ENCODE results near the gene PHOX2A.
"Not testable (repeated sequence)": the region's sequence is repeated elsewhere in the genome, so short reads cannot be mapped to it uniquely, and the experiment has no call there.

PHOX2A gene

DNA sequence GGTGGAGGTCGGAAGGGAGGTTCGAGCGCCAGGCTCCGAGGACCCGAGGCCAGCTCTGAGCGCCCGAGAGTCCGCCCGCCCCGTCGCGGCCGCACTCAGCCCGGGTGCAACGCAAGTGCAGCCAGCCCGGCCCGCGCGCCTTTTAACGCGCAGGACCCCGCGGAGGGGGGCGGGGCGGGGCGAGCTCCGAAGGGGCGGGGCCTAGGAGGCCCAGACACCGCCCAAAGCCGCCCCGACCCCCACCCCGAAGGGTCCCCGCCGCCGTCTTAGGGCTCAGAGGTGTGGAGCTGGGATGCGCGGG is at the start of gene PHOX2A:
Gene PHOX2A, minus strand, starts transcription at position 117 of the 301 bp plus-strand sequence. CDS start 172 bp downstream, outside the sequence.
- no peak for DNase-seq (ENCODE audit: low spot score)

DNA sequence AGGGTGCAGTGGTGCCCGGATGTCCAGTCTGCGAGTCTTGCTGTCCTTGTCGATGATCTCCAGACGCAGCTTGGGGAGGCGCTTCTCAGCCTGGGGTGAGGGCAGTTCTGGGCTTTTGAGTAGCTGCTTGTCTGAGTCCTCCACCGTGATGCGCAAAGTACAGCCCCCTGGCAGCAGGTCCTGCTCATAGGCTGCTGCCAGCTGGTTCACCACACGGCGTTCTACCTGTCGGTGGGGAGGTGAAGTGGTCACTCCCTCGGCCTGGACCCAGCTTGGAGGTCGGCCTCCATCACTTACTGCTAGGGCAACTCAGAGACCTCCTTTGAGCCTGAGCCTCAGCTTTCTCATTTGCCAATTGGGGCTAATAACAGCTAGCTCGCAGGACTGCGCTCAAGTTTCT is 49.4 kb upstream of the PHOX2A start:
- DNase-seq (ENCODE audit: low spot score) = no peak

DNA sequence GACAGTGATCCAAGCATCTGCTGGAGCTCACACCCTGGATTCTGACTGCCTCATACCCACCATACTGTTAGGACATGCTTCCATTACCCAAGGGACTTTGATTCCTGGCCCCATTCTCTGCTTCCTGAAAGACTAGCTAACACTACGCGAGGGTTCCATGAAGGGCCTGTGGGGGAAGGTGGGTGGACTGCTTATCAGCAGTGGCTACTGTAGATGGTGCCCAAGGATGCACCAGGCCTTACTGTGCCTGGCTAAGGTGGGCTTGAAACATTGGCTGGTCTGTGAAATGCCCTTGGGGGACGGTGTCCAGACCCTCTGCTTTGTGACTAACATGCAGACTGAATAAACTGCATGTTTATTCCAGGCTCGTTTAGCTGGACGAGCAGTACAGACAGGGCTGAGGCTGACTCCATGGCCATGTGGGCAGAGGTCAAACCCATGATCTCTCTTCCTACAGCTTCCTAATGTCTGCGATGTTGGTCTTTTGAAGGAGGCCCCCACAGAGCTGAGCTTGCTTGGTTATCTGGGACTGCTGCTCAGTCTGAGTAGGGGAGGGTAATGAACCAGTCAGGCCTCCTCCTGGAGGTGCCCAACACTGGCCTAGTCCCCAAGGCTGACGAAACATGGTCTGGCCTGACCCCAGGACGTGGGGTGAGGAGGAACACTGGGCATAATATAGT is 48.3 kb upstream of the PHOX2A start:
- DNase-seq (ENCODE audit: low spot score) = no peak

DNA sequence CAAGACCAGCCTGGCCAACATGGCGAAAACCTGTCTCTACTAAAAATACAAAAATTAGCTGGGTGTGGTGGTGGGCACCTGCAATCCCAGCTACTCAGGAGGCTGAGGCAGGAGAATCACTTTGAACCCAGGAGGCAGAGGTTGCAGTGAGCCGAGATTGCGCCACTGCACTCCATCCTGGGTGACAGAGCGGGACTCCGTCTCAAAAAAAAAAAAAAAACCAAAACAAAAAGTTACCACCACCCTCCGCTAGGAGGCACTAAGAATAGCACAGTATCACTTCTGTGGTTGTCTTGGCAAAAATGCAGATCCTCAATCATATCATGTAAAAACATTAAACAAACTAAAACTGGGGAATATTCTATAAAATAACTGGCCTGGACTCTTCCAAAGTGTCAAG is 46.8 kb upstream of the PHOX2A start:
- not testable (repeated sequence) for DNase-seq (ENCODE audit: low spot score)

DNA sequence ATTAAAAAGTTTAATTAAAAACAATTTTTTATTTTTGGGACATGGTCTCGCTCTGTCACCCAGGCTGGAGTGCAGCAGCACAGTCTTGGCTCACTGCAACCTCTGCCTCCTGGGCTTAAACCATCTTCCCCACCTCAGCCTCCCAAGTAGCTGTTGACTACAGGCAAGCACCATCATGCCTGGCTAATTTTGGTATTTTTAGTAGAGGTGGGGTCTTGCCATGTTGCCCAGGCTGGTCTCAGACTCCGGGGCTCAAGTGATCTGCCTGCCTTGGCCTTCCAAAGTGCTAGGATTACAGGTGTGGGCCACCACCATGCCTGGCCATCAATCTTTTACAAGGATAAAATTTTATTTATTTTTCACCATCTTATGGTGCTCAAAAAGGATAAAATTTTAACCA is 43.3 kb upstream of the PHOX2A start:
- no peak for DNase-seq (ENCODE audit: low spot score)

DNA sequence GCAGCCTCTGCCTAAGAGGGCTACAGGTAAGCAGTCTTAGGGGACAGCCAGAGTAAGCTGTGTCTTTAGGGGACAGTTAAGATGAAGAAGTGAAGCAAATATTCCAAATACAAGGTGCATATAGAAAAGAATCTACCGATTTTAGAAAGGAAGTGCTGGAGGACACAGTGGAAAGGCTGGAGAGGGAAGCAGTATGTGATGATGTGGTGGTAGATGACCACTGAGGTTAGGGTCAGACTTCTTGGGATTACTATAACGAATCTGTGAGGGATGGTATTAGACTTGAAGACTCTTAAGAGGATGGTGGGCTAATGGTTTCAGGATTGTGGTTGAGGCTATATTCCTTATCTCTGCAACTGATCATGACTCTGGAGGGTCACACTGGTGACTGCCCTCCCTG is 40.0 kb upstream of the PHOX2A start:
- no peak for DNase-seq (ENCODE audit: low spot score)

DNA sequence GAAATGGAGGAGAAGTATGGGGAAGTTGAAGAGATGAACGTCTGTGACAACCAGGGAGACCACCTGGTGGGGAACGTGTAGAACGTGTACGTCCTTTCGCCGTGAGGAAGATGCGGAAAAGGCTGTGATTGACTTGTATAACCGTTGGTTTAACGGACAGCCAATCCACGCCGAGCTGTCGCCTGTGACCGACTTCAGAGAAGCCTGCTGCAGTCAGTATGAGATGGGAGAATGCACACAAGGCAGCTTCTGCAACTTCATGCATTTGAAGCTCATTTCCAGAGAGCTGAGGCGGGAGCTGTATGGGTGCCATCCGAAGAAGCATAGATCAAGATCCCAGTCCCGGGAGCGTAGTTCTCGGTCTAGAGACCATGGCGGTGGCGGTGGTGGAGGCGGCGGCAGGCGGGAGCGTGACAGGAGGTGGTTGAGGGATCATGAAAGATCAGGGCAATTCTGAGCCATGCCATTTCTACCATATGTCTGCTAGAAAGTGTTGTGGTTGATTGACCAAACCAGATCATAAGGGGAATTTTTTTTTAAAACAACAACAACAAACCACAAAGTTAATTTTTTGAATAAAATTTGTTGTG is 36.8 kb upstream of the PHOX2A start:
- no peak for DNase-seq (ENCODE audit: low spot score)

DNA sequence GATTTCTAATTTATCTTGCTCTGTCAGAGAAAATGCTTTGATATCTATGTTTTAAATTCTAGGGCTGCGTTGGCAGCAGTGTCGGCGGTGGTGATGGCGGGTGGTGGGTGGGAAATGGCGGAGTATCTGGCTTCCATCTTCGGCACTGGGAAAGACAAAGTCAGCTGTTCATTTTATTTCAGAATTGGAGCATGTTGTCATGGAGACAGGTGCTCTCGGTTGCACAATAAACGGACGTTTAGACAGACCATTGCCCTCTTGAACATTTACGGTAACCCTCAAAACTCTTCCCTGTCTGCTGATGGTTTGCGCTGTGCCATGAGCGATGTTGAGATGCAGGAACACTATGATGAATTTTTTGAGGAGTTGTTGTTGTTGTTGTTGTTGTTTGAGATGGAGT is 36.1 kb upstream of the PHOX2A start:
- no peak for DNase-seq (ENCODE audit: low spot score)

DNA sequence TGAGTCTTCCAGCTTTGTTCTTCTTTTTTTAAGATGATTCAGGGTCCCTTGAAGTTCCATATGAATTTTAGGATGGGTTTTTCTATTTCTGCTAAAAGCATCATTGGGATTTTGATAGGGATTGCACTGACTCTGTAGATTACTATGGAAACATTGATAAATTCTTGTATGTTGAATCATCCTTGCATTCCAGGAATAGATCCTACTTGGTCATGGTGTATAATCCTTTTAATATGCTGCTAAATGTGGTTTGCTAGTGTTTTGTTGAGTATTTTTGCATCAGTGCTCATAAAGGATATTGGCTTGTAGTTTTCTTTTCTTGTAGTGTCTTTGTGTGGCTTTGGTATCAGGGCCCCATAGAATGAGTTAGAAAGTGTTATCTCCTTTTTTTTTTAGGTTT is 34.9 kb upstream of the PHOX2A start:
- peak; percentile 78 for DNase-seq (ENCODE audit: low spot score)

DNA sequence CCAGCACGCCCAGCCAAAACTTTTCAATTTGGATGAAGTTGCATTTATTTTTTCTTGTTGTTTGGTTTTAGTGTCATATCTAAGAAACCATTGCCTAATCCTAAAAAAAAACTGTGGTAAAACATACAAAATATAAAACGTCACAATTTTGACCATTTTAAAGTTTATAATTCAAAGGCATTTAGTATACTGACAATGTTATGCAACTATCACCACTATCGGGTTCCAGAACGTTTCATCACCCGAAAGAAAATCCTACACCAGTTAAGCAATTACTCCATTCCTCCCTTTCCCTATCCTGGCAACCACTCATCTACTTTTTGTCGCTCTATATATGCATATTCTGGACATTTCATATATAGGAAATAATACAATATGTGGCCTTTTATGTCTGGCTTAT is 30.5 kb upstream of the PHOX2A start:
- DNase-seq (ENCODE audit: low spot score) = no peak

DNA sequence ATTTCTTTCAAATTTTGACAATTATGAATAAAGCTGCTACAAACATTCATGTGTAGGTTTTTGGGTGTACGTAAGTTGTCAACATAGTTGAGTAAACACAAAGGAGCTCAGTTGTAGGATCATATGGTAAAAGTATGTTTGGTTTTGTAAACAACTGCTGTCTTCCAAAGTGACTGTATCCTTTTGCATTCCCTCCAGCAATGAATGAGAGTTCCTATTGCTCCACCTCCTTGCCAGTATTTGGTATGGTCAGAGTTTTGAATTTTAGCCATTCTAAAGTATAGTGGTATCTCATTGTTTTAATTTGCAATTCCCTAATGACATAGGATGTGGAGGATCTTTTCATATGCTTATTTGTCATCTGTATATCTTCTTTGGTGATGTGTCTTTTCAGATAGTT is 28.0 kb upstream of the PHOX2A start:
- no peak for DNase-seq (ENCODE audit: low spot score)

DNA sequence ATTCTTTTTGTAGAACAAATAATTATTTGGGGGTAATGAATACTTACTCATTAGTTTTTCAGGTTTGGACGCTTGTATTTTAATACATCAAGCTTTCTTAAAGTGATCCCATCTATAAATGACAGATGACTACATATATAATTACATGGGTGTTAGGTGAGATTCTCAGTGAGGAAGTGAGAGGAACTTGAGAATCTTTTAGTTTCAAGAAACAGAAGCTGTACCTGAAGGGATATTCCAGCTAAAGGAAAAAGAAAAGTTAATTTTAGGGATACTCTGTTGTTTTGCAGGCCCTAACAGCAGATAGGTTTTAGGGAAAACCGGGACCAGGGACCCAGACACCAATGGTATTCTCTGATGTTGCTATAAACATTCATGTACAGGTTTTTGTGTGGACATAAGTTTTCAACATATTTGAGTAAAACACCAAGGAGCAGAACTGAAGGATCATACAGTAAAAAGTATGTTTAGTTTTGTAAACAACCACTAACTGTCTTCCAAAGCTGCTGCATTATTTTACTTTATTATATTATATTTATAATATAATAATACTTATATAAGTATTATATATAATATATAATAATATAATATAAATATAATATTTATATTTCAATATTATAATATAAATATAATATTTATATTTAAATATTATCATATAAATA is 24.1 kb upstream of the PHOX2A start:
- DNase-seq (ENCODE audit: low spot score) = no peak

DNA sequence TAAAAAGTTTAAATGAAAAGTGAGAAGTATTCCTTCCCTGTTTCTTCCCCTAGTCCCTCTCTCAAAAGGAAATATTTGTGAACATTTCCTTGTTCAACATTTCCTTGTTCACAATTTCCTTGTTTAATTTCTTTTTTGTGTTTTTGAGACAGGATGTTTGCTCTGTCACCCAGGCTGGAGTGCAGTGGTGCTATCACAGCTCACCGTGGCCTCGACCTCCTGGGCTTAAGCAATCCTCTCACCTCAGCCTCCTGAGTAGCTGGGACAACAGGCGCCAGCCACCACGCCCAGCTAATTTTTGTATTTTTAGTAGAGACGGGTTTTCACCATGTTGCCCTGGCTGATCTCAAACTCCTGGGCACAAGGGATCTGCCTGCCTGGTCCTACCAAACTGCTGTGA is 23.0 kb upstream of the PHOX2A start:
- DNase-seq (ENCODE audit: low spot score) = peak; percentile 42

DNA sequence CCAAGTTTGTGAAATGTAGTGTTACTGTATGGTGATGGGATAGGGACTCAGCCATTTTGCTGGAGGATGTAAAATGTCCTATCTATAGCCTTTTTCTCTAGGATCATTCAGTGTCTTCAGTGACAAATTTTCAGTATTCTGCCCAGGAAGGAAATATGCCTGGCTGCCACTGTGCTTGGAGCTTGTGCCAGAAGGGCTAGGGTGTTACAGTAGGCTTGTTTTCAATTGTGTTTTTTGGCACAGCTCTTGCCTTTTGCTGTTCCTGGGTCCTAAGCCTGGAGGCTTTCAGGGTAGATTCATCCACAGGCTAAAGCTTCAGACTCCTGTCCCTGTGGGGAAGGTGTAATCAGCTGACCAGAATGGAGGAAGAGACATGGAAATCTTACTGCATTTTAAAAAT is 22.0 kb upstream of the PHOX2A start:
- peak; percentile 17 for DNase-seq (ENCODE audit: low spot score)

DNA sequence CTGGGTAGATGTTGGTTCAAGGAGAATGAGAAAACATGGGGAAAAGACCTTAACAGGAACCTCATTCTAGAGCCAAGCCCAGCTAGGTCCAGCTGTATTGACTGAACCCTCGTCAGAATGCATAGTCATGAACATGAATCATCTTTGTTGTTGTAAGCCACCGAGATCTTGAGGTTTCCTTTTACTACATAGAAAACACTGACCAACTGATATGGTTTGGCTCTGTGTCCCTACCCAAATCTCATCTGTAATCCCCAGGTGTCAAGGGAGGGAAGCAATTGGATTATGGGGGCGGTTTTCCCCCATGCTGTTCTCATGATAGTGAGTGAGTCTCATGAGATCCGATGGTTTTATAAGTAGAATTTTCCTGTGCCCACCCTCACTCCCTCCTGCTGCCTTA is 19.4 kb upstream of the PHOX2A start:
- peak; percentile 32 for DNase-seq (ENCODE audit: low spot score)

DNA sequence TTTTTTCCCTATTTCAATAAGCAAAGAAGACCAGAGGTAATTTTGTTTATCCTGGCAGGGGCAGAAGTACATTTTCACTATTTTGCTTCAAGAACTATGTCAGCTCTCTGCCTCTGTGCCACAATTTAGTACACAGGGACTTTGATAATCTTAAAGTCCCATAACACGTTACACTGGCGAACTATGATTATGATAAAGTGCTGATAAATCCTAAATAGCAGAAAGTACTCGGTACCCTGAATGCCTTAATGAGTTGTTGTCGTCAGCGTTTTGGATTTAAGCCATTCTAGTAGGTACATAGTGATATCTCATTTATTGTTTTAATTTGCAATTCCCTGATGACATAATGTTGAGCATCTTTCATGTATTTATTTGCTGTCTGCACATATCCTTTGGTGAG is 16.6 kb upstream of the PHOX2A start:
- no peak for DNase-seq (ENCODE audit: low spot score)

DNA sequence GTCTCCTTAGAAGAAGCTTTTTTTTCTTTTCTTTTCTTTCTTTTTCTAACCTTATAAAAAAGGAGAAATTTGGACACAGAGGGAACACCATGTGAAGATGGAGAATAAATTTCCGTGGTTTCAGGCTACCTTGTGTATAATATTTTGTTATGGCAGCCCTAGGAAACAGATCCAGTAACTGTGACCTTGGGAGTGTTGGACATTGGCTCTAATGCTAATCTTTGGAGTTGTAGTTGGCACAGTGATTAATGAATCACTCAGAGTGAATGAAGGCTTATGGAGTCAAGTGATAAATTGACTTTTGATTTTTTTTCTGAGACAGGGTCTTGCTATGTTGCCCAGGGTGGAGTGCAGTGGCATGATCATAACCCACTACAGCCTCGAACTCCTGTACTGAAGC is 15.5 kb upstream of the PHOX2A start:
- DNase-seq (ENCODE audit: low spot score) = no peak

DNA sequence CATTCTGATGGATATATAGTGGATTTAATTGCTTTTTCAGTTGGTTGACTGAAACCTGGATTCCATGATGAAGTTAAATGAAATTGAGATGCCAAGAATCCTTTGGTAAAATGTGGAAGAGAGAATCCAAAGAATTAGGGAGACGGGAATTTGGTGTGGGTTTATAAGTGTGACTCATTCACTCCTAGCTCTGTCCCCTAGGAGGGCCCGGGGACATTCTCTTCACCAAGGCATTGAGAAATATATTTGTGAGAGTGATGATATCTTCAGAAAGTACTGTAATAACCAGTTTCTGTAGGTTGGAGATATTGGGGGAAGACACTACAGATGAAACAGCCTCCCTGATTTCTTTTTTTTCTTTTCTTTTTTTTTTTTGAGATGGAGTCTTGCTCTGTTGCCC is 13.6 kb upstream of the PHOX2A start:
- no peak for DNase-seq (ENCODE audit: low spot score)

DNA sequence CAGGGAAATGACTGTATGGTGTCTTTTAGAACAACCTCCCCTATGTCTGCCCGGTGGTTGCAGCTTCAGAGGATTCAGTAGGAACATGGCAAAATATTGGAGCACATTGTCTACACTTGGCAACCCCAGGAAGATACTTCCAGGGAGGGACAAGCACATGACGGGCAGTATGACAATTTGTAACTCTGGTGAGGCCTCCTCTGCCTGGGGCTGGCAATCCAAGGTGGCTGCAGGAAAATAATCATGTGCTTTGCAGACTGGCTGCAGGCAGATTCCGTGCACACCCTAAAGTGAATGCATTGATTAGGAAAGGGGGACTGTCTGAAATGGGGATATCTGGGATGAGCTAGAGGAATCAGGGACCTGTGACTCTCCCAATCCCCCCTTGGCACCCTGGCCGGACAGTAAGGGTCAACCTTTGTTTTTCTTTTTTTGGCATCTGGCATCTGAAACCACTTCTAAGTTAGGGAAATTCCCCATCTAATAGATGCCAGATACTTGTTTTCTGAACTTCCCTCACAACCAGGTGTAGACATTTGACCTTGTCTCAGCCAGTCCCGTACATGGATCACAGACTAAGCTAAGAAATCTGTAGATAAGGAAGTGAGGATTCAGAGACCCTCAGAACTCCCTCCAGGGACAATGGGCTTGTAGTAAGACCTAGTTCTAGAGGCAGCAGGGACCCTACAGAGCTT is 10.5 kb upstream of the PHOX2A start:
- DNase-seq (ENCODE audit: low spot score) = no peak

DNA sequence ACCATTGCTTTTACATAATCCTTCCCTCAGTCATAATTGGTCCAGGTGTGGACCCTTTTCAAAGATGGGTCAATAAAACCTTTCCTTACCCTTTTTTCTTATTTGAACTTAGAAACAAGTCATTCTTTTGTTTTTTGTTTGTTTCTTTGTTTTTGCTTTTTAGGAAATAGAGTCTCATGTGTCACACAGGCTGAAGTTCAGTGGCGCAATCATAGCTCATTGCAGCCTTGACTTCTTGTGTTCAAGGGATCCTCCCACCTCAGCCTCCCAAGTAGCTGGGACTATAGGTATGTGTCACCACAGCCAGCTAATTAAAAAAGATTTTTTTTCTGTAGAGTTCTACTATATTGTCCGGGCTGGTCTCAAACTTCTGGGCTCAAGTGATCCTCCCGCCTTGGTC is 9.4 kb upstream of the PHOX2A start:
- DNase-seq (ENCODE audit: low spot score) = no peak

DNA sequence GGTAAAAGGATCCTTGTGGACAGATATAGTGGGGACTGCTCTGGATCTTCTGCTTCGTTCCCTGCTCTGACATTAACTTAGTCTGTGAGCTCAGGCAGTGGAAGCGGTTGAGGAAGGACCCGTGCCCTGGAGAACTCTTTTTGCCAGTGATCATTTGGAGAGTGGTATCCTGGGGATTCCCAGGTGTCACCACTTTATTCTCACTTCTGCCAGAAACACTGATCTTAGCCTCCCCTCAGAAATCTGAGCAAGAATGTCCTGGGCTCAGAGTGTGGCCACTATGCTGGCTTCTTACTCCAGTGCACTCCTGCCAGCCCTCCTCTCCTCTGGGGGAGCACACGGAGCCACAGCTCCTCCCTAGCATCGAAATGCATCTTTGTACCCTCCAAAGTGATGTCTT is 7.6 kb upstream of the PHOX2A start:
- no peak for DNase-seq (ENCODE audit: low spot score)

DNA sequence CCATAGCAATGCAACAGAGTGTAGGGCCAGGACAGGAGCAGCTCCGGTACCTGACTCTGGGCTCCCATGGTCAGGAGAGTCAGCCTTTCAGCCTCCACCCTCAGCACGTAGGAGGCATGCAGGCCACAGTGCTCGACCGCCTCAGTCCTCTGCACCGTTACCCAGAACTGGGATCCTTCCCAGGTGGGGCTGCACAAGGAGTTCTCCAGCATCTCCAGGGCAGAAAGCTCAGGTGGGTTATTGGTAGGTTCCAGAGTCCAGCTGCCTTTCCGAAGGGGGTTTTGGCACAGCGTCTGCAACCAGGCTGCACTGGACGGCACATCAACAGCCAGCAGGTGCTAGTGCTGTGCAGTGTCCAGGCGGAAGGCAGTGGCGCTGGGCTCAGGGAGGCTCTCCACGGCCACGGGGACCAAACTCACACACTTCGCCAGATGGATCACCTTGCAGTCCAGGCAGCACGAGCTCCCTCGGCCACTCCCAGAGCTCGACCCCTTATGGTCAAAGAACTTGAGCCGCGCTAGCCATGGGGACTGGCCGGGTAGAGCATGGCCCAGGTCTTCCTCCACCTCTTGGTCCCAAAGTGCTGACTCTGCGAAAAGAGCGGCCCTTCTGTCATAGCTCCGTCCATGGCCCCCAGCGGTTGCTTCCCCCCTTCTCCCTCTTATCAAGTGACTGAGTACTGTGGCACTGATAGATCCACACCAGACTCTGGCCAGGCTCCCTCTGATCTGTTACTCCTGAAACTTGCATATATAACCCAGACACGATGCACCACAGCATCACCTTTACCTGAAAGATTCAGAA is 6.9 kb upstream of the PHOX2A start:
- DNase-seq (ENCODE audit: low spot score) = no peak

Measured in kidney tubule cell (primary cell).